K562 (cell line): Measurements from ENCODE around the gene AURKB. TPM values are rescaled to one million over a fixed set of nuclear protein-coding genes. Genes with fewer than 3 reads are reported as not detected.

Experiments used
- ARHGAP35 ChIP-seq: fragments of 450-650 bp; IDR thresholded peaks from 2 replicates; pipeline ENCODE4 v1.6.1; 2018; ENCODE audit not compliant: partially characterized antibody
- CBX1 ChIP-seq: sonication (generic); IDR thresholded peaks from 2 replicates; pipeline ENCODE4 v1.6.1; 2016; ENCODE audit warnings: antibody characterized with exemption, low read depth, mild to moderate bottlenecking
- GTF2A2 ChIP-seq: IDR thresholded peaks from 2 replicates; pipeline ENCODE4 v1.6.1; 2016; ENCODE audit warnings: mild to moderate bottlenecking, missing genetic modification characterization, missing compliant biosample characterization
- KLF1 ChIP-seq: fragments of 450-650 bp; IDR thresholded peaks from 2 replicates; pipeline ENCODE4 v1.6.1; 2016; ENCODE audit warnings: missing genetic modification characterization, missing compliant biosample characterization
- MEF2A ChIP-seq: IDR thresholded peaks from 2 replicates; pipeline ENCODE4 v1.6.1; 2011; ENCODE audit warnings: low read depth, mild to moderate bottlenecking, low read length, moderate library complexity; ENCODE audit not compliant: control insufficient read depth
- NUFIP1 ChIP-seq: fragments of 450-650 bp; IDR thresholded peaks from 2 replicates; pipeline ENCODE4 v1.6.1; 2018; ENCODE audit not compliant: partially characterized antibody
- TARDBP ChIP-seq: fragments of 450-650 bp; IDR thresholded peaks from 2 replicates; pipeline ENCODE4 v1.6.1; 2016
- ZBTB8A ChIP-seq: fragments of 450-650 bp; IDR thresholded peaks from 2 replicates; pipeline ENCODE4 v1.6.1; 2018; ENCODE audit warnings: mild to moderate bottlenecking, moderate library complexity; ENCODE audit not compliant: partially characterized antibody
- ZC3H8 ChIP-seq: fragments of 450-650 bp; IDR thresholded peaks from 2 replicates; pipeline ENCODE4 v1.6.1; 2017
- ZNF717 ChIP-seq: fragments of 250-450 bp; sonication (Bioruptor Pico); IDR thresholded peaks from 2 replicates; pipeline ENCODE4 v1.5.0; 2021
- polyA plus RNA-seq, 8 experiments: library from polyadenylated mRNA; depleted of rRNA in 4 of 8; stranded (reverse) in 5 of 8; unstranded in 3 of 8; fragments of >200 nt; fragmentation: Nextera tagmentation in 2 of 8; fragmentation: Illumina TruSeq in 1 of 8; extraction: Ambion mirVana in 2 of 8; extraction: Trizol in 1 of 8; gene quantifications; 2 replicates each; pipeline versions ENCODE4 v1.2.1 to v1.2.3, GENCODE V29; 2011 to 2014; ENCODE audit warnings: inconsistent platforms in 1 of 8, missing spikeins in 1 of 8
- total RNA-seq, 7 experiments: library from RNA; depleted of rRNA in 6 of 7; stranded (reverse); fragments of >200 nt in 6 of 7; fragmentation: Illumina TruSeq in 2 of 7; extraction: Trizol in 2 of 7; gene quantifications; 2 replicates each; pipeline versions ENCODE4 v1.2.1 to v1.2.3, GENCODE V29; 2011 to 2021; ENCODE audit warnings: low replicate concordance in 1 of 7
- TF ChIP-seq, protein P1 (sequence below), 2 experiments: fragments of 200-800 bp in 1 of 2; sonication (Bioruptor generic) in 1 of 2; sonication (generic) in 1 of 2; formaldehyde crosslinking in 1 of 2; IDR thresholded peaks in 1 of 2; conservative IDR thresholded peaks in 1 of 2; 2 replicates each; pipeline versions ENCODE4 v1.5.0 to v1.6.1; 2016 to 2020; ENCODE audit warnings: missing compliant biosample characterization in 1 of 2, missing genetic modification characterization in 1 of 2, missing genetic modification reagents in 1 of 2
- TF ChIP-seq, protein P2 (sequence below): sonication (generic); IDR thresholded peaks from 2 replicates; pipeline ENCODE4 v1.6.1; 2016
- TF ChIP-seq, protein P3 (sequence below): sonication (generic); formaldehyde crosslinking; IDR thresholded peaks from 2 replicates; pipeline ENCODE4 v1.4.0; 2020; ENCODE audit warnings: mild to moderate bottlenecking, missing genetic modification reagents
- TF ChIP-seq, protein P4 (sequence below): sonication (generic); formaldehyde crosslinking; IDR thresholded peaks from 2 replicates; pipeline ENCODE4 v1.8.0; 2022; ENCODE audit warnings: missing genetic modification reagents, mild to moderate bottlenecking, moderate library complexity, borderline replicate concordance
- TF ChIP-seq, protein P5 (sequence below): fragments of 450-650 bp; conservative IDR thresholded peaks from 2 replicates; pipeline ENCODE4 v1.6.1; 2016; ENCODE audit warnings: missing genetic modification characterization, low read depth, mild to moderate bottlenecking, missing compliant biosample characterization, moderate library complexity

AURKB gene
- total and polyA plus RNA-seq, 9 of the 15 experiments (the other 6 are each of a cell fraction or from before 2014, with no cell fraction given): 27.2 to 114 (median 74.8) TPM

DNA sequence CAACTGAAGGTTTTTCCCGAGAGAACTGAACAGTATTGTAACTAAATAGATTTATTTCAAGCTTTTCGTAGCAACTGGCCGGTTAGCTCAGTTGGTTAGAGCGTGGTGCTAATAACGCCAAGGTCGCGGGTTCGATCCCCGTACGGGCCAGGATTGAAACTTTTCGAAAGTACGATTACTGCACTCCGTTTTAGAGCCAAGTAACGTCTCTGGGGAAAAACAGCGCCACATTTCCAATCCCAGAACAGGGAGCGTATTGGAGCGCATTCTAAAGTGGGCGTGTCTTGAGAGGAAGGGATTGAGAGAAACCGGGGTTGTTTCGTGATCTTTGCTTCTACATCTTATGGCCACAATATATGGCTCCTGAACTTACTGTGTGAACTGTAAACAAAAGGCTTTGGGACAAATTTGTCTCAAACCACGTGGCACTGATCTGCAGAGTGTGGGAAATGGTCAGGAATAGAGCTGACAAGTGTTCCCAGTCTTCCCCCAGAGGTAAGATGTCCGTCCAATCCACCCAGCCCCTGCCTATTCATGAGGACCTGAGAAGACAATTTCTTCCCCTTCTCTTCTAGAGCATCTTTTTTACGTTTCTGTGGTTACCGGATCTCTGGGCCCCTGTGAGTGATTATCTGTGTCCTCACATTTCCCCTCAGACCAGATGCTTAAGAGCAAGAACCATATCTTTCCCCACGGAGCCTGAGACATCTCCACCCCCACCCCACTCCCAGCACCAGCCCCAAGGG, 22.7 kb downstream of the AURKB start (continued):
- TF ChIP-seq, protein P1, sequence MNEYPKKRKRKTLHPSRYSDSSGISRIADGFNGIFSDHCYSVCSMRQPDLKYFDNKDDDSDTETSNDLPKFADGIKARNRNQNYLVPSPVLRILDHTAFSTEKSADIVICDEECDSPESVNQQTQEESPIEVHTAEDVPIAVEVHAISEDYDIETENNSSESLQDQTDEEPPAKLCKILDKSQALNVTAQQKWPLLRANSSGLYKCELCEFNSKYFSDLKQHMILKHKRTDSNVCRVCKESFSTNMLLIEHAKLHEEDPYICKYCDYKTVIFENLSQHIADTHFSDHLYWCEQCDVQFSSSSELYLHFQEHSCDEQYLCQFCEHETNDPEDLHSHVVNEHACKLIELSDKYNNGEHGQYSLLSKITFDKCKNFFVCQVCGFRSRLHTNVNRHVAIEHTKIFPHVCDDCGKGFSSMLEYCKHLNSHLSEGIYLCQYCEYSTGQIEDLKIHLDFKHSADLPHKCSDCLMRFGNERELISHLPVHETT (CRISPR knock-in tag; conservative IDR thresholded peaks at IDR 0.05 in 1 of 2, IDR thresholded peaks at IDR 0.05 in 1 of 2): peak in 1 of 2 experiments; percentile 38; a peak in 1 of 4 replicates
- no peak for TF ChIP-seq KLF1 (tag)
- TF ChIP-seq, protein P2, sequence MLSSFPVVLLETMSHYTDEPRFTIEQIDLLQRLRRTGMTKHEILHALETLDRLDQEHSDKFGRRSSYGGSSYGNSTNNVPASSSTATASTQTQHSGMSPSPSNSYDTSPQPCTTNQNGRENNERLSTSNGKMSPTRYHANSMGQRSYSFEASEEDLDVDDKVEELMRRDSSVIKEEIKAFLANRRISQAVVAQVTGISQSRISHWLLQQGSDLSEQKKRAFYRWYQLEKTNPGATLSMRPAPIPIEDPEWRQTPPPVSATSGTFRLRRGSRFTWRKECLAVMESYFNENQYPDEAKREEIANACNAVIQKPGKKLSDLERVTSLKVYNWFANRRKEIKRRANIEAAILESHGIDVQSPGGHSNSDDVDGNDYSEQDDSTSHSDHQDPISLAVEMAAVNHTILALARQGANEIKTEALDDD: peak; percentile 5
- no peak for TF ChIP-seq ZNF717 (CRISPR knock-in tag)
- TF ChIP-seq, protein P3, sequence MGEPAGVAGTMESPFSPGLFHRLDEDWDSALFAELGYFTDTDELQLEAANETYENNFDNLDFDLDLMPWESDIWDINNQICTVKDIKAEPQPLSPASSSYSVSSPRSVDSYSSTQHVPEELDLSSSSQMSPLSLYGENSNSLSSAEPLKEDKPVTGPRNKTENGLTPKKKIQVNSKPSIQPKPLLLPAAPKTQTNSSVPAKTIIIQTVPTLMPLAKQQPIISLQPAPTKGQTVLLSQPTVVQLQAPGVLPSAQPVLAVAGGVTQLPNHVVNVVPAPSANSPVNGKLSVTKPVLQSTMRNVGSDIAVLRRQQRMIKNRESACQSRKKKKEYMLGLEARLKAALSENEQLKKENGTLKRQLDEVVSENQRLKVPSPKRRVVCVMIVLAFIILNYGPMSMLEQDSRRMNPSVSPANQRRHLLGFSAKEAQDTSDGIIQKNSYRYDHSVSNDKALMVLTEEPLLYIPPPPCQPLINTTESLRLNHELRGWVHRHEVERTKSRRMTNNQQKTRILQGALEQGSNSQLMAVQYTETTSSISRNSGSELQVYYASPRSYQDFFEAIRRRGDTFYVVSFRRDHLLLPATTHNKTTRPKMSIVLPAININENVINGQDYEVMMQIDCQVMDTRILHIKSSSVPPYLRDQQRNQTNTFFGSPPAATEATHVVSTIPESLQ: no peak
- no peak for TF ChIP-seq GTF2A2 (tag)
- peak; percentile 26; the same call in 1 of the 2 replicates for TF ChIP-seq MEF2A
- no peak for TF ChIP-seq ARHGAP35
- TF ChIP-seq, protein P4, sequence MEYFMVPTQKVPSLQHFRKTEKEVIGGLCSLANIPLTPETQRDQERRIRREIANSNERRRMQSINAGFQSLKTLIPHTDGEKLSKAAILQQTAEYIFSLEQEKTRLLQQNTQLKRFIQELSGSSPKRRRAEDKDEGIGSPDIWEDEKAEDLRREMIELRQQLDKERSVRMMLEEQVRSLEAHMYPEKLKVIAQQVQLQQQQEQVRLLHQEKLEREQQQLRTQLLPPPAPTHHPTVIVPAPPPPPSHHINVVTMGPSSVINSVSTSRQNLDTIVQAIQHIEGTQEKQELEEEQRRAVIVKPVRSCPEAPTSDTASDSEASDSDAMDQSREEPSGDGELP (CRISPR knock-in tag): peak; percentile 7; the same call in 1 of the 2 replicates
- TF ChIP-seq, protein P5, sequence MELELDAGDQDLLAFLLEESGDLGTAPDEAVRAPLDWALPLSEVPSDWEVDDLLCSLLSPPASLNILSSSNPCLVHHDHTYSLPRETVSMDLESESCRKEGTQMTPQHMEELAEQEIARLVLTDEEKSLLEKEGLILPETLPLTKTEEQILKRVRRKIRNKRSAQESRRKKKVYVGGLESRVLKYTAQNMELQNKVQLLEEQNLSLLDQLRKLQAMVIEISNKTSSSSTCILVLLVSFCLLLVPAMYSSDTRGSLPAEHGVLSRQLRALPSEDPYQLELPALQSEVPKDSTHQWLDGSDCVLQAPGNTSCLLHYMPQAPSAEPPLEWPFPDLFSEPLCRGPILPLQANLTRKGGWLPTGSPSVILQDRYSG (tag): no peak
- TF ChIP-seq CBX1: peak; percentile 17; the same call in 1 of the 2 replicates
- TF ChIP-seq TARDBP: peak; percentile 54; the same call in 1 of the 2 replicates
- TF ChIP-seq ZC3H8: no peak
- no peak for TF ChIP-seq ZBTB8A
- no peak for TF ChIP-seq NUFIP1
